NCI-H510A (cell line): ENCODE data around the gene CBLC.
"Not testable (repeated sequence)": the region's sequence is repeated elsewhere in the genome, so short reads cannot be mapped to it uniquely, and the experiment has no call there.

ENCODE experiments used
- DNase-seq: peaks from one replicate; lab custom pipeline; 2025; lab: John Stamatoyannopoulos, UW

The CBLC gene

GRCh38 chr19:44765033-44765948 lies 12.4 kb upstream of the CBLC start:
- no peak for DNase-seq

DNA sequence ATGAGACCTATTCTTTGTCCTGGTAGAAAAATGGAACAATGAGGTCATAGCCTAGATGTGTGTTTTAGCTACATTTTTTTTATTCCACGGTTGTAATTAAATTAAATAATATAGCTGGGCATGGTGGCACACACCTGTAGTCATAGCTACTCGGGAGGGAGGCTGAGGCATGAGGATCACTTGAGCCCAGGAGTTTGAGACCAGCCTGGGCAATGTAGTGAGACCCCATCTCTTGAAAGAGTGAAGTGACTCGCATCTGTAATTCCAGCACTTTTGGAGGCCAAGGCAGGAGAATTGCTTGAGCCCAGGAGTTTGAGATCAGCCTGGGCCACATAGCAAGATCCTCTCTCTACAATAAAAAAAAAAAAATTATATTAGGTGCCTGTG lies 11.7 kb upstream of the CBLC start:
- no peak for DNase-seq

DNA sequence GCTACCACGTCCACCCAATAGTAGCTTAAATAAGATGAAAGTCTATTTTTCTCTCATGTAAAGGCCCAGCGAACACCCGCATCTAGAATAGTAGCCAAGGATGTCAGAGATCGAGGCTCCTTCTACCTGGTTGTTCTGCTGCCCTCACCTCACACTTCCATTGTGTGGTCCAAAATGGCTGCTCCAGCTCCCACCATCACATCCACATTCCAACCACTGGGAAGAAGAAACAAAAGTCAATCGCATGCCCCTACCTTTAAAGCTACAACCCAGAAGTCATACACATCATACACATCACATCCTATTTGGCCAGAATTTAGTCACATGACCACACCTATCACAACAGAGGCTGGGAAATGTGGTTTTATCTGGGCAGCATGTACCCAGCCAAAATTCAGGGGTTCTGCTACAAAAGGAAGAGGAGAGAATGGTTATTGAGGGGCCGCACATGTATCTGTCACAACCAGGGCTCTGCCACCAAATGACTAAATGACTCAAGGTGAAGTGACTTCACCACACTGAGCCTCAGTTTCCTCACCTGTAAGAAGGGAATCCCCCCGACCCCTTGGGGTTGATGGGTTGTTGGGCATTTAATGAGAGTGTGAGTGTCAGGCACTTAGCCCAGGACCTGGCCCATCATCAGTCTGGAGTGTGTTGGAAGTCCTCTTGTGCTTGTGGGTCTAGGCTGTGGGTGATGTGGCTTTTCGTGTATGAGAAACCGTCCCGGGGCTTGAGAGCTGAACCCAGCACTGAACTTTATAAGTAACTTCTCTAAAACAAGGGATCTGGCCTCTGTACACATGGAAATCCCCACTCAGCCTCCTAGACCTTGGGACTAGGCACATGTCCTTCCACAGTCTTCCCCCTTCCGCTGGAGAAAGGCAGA lies 10.2 kb upstream of the CBLC start:
- no peak for DNase-seq

- DNase-seq: peak; percentile 85
Observed at GRCh38 chr19:44770550-44771257, 7.0 kb upstream of the CBLC start.

- DNase-seq: not testable (repeated sequence)
Observed at GRCh38 chr19:44772144-44772543, 5.5 kb upstream of the CBLC start.

- no peak for DNase-seq
Observed at GRCh38 chr19:44772959-44773358, 4.7 kb upstream of the CBLC start.

- DNase-seq: no peak
Observed at GRCh38 chr19:44775676-44776240, 1.9 kb upstream of the CBLC start.

DNA sequence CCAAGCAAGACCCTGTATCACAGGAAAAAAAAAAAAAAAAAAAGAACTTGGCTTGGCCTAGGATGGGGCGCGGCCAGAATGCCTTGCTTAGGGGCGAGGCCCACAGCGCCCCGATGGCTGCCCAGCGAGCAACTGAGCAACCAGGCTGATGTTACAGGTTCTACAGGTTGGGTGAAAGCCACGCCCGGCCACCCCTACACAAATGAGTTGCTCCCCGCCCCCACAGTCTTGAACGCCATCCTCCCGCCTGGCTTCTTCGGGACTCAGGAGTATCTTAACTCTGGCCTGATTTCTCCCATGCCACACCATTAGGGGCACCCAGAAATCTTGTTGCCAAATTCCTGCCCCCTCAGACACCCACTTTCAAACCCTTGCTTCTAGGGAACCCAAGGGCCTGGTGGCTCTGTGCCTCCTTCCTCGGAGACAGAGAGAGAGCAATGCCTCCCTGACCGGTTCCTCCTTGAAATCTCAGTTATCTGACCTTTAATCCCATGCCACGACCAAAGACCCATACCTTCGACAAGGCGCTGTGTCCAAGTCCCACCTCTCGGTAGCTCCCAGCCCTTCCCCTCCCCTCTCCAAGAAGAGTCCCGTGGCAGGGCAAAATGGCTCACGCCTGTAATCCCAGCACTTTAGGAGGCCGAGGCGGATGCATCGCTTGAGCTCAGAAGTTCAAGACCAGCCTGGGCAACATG lies 1.1 kb upstream of the CBLC start:
- DNase-seq: no peak

- no peak for DNase-seq
Observed at GRCh38 chr19:44779150-44779549, 1.5 kb downstream of the CBLC start.

DNA sequence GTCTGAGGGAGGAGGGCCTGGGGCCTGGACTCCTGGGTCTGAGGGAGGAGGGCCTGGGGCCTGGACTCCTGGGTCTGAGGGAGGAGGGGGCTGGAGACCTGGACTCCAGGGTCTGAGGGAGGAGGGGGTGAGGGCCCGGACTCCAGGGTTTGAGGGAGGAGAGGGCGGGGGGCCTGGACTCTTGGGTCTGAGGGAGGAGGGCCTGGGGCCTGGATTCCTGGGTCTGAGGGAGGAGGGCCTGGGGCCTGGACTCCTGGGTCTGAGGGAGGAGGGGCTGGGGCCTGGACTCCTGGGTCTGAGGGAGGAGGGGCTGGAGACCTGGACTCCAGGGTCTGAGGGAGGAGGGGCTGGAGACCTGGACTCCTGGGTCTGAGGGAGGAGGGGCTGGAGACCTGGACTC lies 4.0 kb downstream of the CBLC start:
- DNase-seq: not testable (repeated sequence)

DNA sequence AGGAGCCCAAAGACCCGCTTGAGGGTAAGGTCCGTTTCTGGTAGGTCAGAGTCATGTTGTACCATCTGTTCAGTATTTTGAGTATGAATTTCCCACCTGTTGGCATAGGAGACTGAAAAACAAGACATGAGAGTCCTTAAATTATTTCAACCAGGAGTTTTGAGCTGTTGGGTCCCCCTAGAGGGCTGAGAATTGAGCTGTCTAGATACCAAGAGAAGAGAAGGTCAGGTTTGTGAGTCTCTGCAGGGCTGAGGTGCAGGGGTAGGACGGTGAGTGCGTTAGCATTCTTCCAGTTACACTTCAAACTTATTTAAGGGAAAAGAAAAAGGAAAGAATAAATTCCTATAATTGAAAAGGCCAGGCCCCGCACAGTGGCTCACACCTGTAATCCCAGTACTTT lies 5.0 kb downstream of the CBLC start:
- no peak for DNase-seq

DNA sequence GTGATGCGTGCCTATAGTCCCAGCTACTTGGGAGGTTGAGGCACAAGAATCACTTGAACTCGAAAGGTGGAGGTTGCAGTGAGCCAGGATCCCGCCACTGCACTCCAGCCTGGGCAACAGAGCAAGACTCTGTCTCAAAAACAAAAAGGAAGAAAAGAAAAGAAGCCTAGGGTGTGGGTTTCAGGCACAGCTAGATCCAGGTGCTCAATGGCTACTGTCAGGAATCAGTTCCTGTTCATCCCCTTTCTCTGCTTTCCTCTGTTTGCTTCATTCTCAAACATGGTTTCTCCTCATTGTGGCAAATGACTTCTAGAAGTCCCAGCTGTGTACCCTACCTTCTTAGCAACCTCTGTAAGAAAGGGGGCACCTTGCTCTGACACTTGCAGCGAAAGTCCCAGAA lies 5.9 kb downstream of the CBLC start:
- no peak for DNase-seq

- DNase-seq: no peak
Observed at GRCh38 chr19:44785271-44785670, 7.6 kb downstream of the CBLC start.

DNA sequence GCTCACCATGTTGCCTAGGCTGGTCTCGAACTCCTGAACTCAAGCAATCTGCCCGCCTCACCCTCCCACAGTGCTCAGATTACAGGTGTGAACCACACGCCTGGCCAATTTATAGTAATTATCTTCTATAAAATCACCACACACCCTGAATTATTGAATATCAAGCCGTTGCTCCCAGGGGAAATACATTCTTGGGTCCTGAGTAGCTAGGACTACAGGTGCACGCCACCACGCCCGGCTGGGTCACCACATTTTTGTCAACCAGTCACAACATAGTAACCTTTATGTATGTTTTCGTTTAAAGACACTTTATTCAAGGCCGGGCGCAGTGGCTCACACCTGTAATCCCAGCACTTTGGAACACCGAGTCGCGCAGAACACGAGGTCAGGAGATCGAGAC lies 8.3 kb downstream of the CBLC start:
- no peak for DNase-seq

DNA sequence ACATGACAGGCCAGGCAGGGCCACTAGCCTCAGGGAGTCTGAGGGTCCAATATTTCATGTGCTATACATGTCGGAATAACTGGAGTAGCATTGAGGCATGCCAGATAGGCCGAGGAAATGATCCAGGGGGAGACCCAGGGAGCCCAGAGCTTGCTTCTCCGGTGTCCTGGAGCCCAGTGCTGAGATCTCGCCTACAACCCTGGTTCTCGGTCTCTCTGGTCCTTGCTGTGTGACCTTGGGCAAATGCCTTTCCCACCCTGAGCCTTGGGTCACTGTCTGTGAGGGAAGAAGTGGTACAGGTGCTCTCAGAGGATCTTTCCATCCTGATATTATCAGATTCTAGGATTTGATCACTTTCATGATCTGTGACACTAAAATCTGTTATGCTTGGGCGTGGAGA lies 11.3 kb downstream of the CBLC start:
- DNase-seq: no peak

DNA sequence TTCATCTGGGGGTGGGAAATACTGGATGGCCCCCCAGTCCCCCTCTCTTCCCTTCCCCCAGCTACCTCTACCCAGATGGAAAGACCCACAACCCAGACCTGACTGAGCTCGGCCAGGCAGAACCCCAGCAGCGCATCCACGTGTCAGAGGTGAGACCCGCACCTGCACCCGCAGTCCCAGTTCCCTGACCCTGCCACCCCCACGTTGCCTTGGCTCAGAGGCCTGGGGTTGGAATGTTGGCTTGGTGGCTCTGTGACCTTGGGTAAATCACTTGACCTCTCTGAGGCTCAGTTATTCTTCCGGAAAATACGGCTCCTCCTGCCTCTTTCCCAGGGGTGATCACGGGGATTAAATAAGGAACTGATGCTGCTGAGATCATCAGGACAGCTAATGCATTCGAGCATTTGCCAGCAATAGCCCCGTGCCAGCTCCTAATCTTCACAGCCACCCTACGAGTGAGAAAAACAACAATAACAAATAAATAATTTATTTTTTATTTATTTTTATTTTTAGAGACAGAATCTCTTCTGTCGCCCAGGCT lies 12.3 kb downstream of the CBLC start:
- DNase-seq: no peak

- DNase-seq: peak; percentile 80
Observed at GRCh38 chr19:44792281-44792680, 14.6 kb downstream of the CBLC start.

GRCh38 chr19:44794610-44795009 lies 16.9 kb downstream of the CBLC start:
- no peak for DNase-seq

DNA sequence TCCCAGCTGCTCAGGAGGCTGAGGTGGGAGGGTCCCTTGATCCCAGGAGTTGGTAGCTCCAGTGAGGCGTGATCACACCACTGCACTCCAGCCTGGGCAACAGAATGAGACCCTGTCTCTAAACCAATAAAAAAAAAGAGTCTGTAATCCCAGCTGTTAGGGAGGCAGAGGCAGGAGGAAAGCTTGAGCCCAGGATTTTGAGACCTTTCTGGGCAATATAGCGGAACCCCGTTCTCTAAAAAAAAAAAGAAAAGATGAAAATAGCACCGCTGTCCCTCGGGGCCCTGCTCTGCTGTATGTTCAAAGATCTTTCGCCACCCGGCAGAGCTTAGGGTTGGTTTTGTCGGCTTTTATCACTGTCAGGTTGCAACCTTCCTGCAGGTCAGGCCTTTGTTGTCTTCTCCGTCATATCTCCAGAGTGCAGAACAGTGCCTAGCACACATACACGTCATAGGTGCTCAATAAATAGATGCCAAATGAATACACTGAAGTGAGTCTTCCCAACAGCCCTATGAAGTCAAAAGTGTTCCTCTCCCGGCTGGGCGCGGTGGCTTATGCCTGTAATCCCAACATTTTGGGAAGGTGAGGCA lies 17.8 kb downstream of the CBLC start:
- DNase-seq: no peak

DNA sequence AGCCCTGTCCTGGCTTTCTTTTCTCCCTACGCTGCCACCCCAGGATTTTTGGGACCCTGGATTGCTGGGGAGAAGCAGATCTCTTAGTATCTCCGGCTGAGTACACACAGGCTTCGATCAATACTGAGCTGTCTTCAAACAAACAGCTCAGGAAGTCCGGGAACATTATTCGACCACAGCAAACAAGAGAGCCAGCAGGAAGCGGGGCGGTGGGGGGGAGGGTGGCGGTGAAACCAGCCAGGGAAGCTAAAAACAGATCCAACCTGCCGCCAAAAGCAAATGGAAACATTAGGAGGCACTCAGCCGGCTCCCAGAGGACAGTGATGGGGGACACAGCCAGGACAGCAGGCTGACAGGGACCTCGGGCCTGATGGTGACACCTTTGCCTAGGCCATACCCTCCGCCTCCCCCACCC lies 19.0 kb downstream of the CBLC start:
- DNase-seq: peak; percentile 79
